Astrocyte (in vitro differentiated cells and primary cell): ENCODE measurements around the gene PPARG.

Source experiments
- CTCF ChIP-seq: IDR thresholded peaks from 2 replicates; pipeline ENCODE4 v1.5.1; 2011; ENCODE audit warnings: low read depth, mild to moderate bottlenecking, inconsistent platforms, low read length, moderate library complexity; ENCODE audit not compliant: insufficient read depth
- EZH2 ChIP-seq: IDR thresholded peaks from 2 replicates; pipeline ENCODE4 v1.6.1; 2012; ENCODE audit warnings: mild to moderate bottlenecking, low read length, inconsistent platforms; ENCODE audit not compliant: insufficient read depth

- TF ChIP-seq CTCF = no peak
- TF ChIP-seq EZH2 = no peak
Measured at GRCh38 chr3:12439161-12439940, 150.5 kb downstream of the PPARG start.
